ENCODE results near the gene GOLGA2.
"Not testable (repeated sequence)": the region's sequence is repeated elsewhere in the genome, so short reads cannot be mapped to it uniquely, and the experiment has no call there.

Gene GOLGA2

GRCh38 chr9:128294142-128294541 lies 18.3 kb upstream of the GOLGA2 start:
- no peak for DNase-seq (ENCODE audit: low read depth in 2 of 2)

GRCh38 chr9:128293091-128293490 lies 17.3 kb upstream of the GOLGA2 start:
- no peak for DNase-seq (ENCODE audit: low read depth in 2 of 2)

- no peak for DNase-seq (ENCODE audit: low read depth in 2 of 2)
Measured at GRCh38 chr9:128292009-128292408, 16.2 kb upstream of the GOLGA2 start.

GRCh38 chr9:128288273-128289004 lies 12.6 kb upstream of the GOLGA2 start:
- no peak for DNase-seq (ENCODE audit: low read depth in 2 of 2)

GRCh38 chr9:128286440-128286839 lies 10.6 kb upstream of the GOLGA2 start:
- DNase-seq (ENCODE audit: low read depth in 2 of 2): no peak

GRCh38 chr9:128285033-128285784 lies 9.4 kb upstream of the GOLGA2 start:
- DNase-seq (ENCODE audit: low read depth in 2 of 2): no peak

- DNase-seq (ENCODE audit: low read depth in 2 of 2): no peak
Measured at GRCh38 chr9:128282500-128282899, 6.7 kb upstream of the GOLGA2 start.

- DNase-seq (ENCODE audit: low read depth in 2 of 2): no peak
Measured at GRCh38 chr9:128280084-128280622, 4.3 kb upstream of the GOLGA2 start.

- not testable (repeated sequence) for DNase-seq (ENCODE audit: low read depth in 2 of 2)
Measured at GRCh38 chr9:128279088-128280073, 3.6 kb upstream of the GOLGA2 start.

GRCh38 chr9:128276574-128277270 lies 915 bp upstream of the GOLGA2 start:
- DNase-seq (ENCODE audit: low read depth in 2 of 2): no peak

GRCh38 chr9:128276008-128276573 lies 284 bp upstream of the GOLGA2 start, which contains the start of gene SWI5:
Gene SWI5 (plus strand): TSS chr9:128276276.
- DNase-seq (ENCODE audit: low read depth in 2 of 2): peak; percentile 100

- DNase-seq (ENCODE audit: low read depth in 2 of 2): no peak
Measured at GRCh38 chr9:128274245-128274644, 1.6 kb downstream of the GOLGA2 start.

GRCh38 chr9:128271512-128271911 lies 4.3 kb downstream of the GOLGA2 start:
- DNase-seq (ENCODE audit: low read depth in 2 of 2): no peak

- no peak for DNase-seq (ENCODE audit: low read depth in 2 of 2)
Measured at GRCh38 chr9:128271112-128271511, 4.7 kb downstream of the GOLGA2 start.

GRCh38 chr9:128266868-128267590 lies 8.8 kb downstream of the GOLGA2 start:
- no peak for DNase-seq (ENCODE audit: low read depth in 2 of 2)

GRCh38 chr9:128265348-128265847 lies 10.4 kb downstream of the GOLGA2 start:
- DNase-seq (ENCODE audit: low read depth in 2 of 2): no peak

GRCh38 chr9:128262687-128263086 lies 13.1 kb downstream of the GOLGA2 start:
- DNase-seq (ENCODE audit: low read depth in 2 of 2): no peak

GRCh38 chr9:128260340-128260739 lies 15.5 kb downstream of the GOLGA2 start:
- DNase-seq (ENCODE audit: low read depth in 2 of 2): no peak

- DNase-seq (ENCODE audit: low read depth in 2 of 2): no peak
Measured at GRCh38 chr9:128259156-128259555, 16.7 kb downstream of the GOLGA2 start.

- DNase-seq (ENCODE audit: low read depth in 2 of 2): no peak
Measured at GRCh38 chr9:128258326-128258725, 17.5 kb downstream of the GOLGA2 start.
